OCI-M2 (cell line): ENCODE results near the gene CAMK4.

ENCODE experiments used
- DNase-seq: peaks from one replicate; lab custom pipeline; 2025; ENCODE audit not compliant: unreplicated experiment; lab: John Stamatoyannopoulos, UW

CAMK4 gene

GRCh38 chr5:111422747-111423720 is 198.8 kb downstream of the CAMK4 start:
- DNase-seq: no peak

DNA sequence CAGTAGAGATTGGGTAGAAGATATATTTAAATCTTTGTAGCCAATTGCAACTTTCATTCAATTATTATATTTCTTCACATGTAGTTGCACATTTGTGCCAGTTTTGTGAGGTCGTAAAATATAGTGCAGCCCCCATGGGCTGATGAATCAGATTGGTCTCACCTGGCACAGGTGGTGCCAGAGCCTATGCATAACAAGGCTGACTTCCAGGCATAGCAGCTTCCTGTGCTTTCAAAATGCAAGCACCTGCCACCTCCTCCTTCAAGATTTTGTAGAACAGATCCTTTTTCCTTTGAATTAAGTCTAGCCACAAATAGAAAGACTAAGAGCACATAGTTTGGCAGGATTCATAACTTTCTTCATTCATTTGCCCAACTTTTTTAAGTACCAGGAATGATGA is 201.0 kb downstream of the CAMK4 start:
- DNase-seq: no peak

GRCh38 chr5:111427762-111428161 is 203.6 kb downstream of the CAMK4 start:
- DNase-seq: no peak

GRCh38 chr5:111432883-111433536 is 208.8 kb downstream of the CAMK4 start:
- DNase-seq: no peak

DNA sequence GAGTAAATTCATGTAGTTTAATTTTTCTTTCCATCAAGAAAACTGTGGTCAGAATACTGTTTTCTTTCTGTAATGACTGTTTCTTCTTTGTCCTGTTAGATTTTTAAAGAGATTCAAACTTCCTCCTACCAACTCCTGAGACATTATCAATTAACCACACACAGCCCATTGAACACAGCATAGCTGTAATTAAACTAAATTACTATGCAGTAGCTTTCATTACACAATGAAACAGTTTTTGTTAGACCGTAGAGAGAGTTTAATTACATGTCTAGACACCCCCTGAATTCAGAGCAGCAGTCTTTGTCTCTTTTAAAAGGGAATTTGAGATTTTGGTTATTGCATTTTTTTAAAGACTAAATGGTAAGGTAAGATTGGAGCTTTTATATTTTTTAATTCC is 210.6 kb downstream of the CAMK4 start:
- no peak for DNase-seq

GRCh38 chr5:111439473-111440075 is 215.4 kb downstream of the CAMK4 start:
- DNase-seq: no peak

GRCh38 chr5:111447099-111447498 is 222.9 kb downstream of the CAMK4 start:
- no peak for DNase-seq

DNA sequence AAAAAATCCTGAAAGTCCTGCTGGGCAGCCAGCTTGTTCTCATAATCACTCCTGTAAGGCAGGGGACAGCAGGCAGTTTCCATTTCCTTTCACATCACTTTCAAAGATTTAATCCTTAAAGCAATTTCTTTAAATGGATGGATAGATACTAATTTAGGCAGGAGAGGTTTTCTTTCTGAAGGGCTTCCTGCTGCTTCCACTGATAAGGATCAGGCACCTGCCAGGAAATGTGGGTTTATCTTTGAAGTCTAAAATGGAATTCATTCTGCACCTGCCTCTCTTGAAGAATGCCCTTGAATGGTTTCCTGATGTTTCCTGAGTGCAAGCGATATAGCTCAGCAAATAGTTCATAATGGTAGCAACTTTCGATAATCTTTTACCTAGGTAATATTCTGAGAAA is 223.6 kb downstream of the CAMK4 start:
- DNase-seq: no peak

- DNase-seq: no peak
Observed at GRCh38 chr5:111453295-111453694, 229.1 kb downstream of the CAMK4 start.

- DNase-seq: no peak
Observed at GRCh38 chr5:111453747-111454146, 229.6 kb downstream of the CAMK4 start.

DNA sequence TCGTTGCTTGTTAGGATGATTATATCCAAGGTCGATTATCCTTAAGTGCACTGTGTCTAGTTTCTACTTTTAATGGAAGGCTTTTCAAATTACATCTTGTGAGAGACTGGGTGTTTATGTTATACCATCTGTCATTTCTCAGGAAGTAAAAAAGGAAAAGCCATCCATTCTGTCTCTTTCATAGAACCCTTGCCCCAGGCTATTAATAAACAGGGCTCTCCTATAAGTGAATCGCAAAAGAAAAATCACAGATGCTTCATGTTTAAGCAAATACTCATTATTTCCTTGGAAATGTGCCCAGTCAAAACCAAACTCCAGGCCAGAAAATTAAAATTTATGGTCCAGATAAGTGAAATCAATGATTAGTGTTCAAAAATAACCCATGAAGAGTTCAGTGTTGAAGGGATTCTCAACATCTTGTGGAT is 230.0 kb downstream of the CAMK4 start:
- DNase-seq: no peak

DNA sequence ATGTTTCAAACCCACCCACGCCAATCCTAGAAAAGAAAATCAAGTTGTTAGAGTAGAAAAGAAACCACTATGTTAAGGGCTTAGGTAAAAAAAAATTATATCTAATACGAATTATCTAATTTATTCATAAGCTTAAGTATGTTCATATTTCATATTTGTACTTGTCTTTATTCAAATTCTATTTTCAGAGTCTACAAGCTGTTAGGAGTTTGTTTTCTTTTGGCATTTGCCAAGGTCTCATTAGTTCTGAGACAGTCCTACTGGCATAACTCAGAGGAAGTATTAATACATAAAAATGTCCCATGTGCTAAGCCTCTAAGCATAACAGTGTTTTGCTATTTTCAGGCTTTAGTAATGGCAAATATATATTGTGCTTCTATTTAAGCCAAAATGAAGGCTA is 230.6 kb downstream of the CAMK4 start:
- no peak for DNase-seq

GRCh38 chr5:111461255-111461671 is 237.1 kb downstream of the CAMK4 start:
- no peak for DNase-seq

DNA sequence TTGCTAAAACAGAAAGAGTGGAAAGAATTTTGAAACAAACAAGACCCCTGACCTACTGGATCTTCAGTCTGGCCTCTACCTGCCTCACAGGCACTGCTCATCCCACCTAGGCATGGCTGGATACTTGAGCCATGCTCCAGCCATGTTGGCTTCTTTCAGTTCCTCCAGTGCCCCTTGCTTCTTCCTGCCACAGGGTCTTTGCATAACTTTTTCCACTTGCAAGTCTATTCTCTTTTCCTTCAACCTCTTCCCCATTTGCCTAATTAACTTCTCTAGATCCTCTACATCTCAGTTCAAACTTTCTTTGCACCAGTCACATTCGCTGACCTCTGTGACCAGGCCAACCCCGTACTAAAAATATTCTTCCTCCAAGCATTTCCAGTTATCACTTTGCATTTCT is 237.8 kb downstream of the CAMK4 start:
- DNase-seq: no peak

DNA sequence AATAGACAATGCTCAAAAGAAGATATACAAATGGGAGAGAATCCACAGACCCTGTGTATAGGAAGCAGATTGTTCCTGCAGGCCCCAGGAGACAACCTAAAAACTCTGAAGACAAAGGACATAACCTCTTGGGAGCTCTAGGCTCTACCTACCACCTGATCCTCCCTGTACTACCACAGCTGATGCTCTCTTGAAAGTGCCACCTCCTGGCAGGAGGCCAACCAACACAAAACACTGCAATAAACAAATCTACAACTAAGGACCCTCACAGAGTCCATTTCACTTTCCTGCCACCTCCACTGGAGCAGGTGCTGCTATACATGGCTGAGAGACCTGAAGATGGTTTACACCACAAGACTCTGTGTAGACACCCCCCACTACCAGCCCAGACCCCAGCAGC is 239.1 kb downstream of the CAMK4 start:
- no peak for DNase-seq

GRCh38 chr5:111469293-111469896 is 245.2 kb downstream of the CAMK4 start:
- no peak for DNase-seq

DNA sequence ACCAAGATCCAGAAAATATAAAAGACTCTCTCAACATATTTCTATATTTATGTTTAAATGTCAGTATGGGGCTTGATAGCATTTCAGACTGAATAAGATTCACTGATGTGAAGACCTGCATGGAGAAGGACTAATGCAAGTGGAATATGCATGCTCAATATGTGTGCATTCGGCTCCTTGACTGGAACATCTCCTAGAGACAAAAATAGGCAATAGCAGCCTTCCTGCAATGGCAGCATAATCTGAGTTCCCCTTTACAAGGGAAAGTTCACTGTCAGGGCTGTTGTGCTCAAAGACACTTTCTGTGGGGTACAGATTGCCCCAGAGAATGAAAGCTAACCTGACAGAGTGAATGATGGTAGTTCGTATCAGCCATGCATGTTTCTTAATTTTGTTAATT is 245.7 kb downstream of the CAMK4 start:
- DNase-seq: no peak

DNA sequence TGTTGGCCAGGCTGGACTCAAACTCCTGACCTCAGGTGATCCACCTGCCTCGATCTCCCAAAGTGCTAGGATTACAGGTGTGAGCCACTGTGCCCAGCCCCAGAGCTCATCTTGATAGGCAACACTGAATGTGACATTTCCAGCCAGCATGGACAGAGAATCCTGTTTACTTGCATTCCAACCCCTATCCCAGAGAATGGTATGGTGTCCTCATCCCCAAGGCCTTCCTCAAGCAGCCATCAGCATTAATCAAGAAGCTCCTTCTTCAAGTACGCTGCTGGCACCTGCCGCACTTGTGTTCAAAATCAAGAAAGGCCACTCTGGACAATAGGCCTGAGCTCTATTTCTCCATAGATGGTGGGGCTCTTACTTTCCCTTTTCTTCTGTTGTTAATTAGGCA is 247.9 kb downstream of the CAMK4 start:
- no peak for DNase-seq

GRCh38 chr5:111472579-111472978 is 248.4 kb downstream of the CAMK4 start:
- DNase-seq: no peak

GRCh38 chr5:111478266-111478665 is 254.1 kb downstream of the CAMK4 start:
- DNase-seq: no peak

DNA sequence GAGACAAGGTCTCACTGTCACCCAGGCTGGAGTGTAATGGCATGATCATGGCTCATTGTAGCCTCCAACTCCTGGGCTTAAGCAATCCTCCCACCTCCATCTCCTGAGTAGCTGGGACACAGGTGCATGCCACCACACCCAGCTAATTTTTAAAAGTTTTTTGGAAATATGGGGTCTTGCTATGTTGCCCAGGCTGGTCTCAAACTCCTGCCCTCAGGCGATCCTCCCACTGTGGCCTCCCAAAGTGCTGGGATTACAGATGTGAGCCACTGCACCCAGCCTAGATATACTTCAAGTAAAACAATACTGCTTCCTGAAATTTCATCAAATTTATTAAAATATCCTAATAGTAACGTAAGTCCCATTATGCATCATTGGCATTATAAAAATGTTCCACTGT is 254.7 kb downstream of the CAMK4 start:
- DNase-seq: no peak
